Measurements from ENCODE around the gene MIA2. TPM values are rescaled to one million over a fixed set of nuclear protein-coding genes. Genes with fewer than 3 reads are reported as not detected.
"Not testable (repeated sequence)": the region's sequence is repeated elsewhere in the genome, so short reads cannot be mapped to it uniquely, and the experiment has no call there.

Gene MIA2
- 16.6 TPM for polyA plus RNA-seq (2012; ENCODE audit: insufficient read depth, insufficient read length)

- no peak for DNase-seq (ENCODE audit: low read depth, low spot score)
- no peak within 1 kb of the TSS for H3K4me3 ChIP-seq (ENCODE audit: low read length)
Observed at GRCh38 chr14:39233680-39234326, at the start of gene MIA2. TSS of gene MIA2 (plus strand) at chr14:39233915. CDS start at chr14:39234115, 200 bp downstream.

GRCh38 chr14:39184628-39185255 is 49.0 kb upstream of the MIA2 start:
- no peak for DNase-seq (ENCODE audit: low read depth, low spot score)
- no peak overlapping the region for H3K4me3 ChIP-seq (ENCODE audit: low read length)

- H3K4me3 ChIP-seq (ENCODE audit: low read length): no peak overlapping the region
- DNase-seq (ENCODE audit: low read depth, low spot score): no peak
Observed at GRCh38 chr14:39185256-39186049, 48.3 kb upstream of the MIA2 start.

- no peak overlapping the region for H3K4me3 ChIP-seq (ENCODE audit: low read length)
- no peak for DNase-seq (ENCODE audit: low read depth, low spot score)
Observed at GRCh38 chr14:39186941-39187525, 46.7 kb upstream of the MIA2 start.

GRCh38 chr14:39203659-39204606 is 29.8 kb upstream of the MIA2 start:
- H3K4me3 ChIP-seq (ENCODE audit: low read length): no peak overlapping the region
- DNase-seq (ENCODE audit: low read depth, low spot score): no peak

- DNase-seq (ENCODE audit: low read depth, low spot score); H3K4me3 ChIP-seq (ENCODE audit: low read length): not testable (repeated sequence)
Observed at GRCh38 chr14:39207430-39207829, 26.3 kb upstream of the MIA2 start.

GRCh38 chr14:39211109-39211741 is 22.5 kb upstream of the MIA2 start:
- no peak for DNase-seq (ENCODE audit: low read depth, low spot score)
- no peak overlapping the region for H3K4me3 ChIP-seq (ENCODE audit: low read length)

GRCh38 chr14:39212034-39212433 is 21.7 kb upstream of the MIA2 start:
- DNase-seq (ENCODE audit: low read depth, low spot score): no peak

GRCh38 chr14:39212693-39213092 is 21.0 kb upstream of the MIA2 start:
- DNase-seq (ENCODE audit: low read depth, low spot score): no peak
- no peak overlapping the region for H3K4me3 ChIP-seq (ENCODE audit: low read length)

More at GRCh38 chr14:39212034-39212433, 21.7 kb upstream of the MIA2 start:
- no peak overlapping the region for H3K4me3 ChIP-seq (ENCODE audit: low read length)

- H3K4me3 ChIP-seq (ENCODE audit: low read length): no peak overlapping the region
- DNase-seq (ENCODE audit: low read depth, low spot score): peak; percentile 10
Observed at GRCh38 chr14:39217214-39217879, 16.4 kb upstream of the MIA2 start.

GRCh38 chr14:39218171-39218769 is 15.4 kb upstream of the MIA2 start:
- no peak for DNase-seq (ENCODE audit: low read depth, low spot score)
- no peak overlapping the region for H3K4me3 ChIP-seq (ENCODE audit: low read length)

GRCh38 chr14:39219075-39219499 is 14.6 kb upstream of the MIA2 start:
- DNase-seq (ENCODE audit: low read depth, low spot score): no peak
- no peak overlapping the region for H3K4me3 ChIP-seq (ENCODE audit: low read length)

GRCh38 chr14:39220473-39220872 is 13.2 kb upstream of the MIA2 start:
- H3K4me3 ChIP-seq (ENCODE audit: low read length); DNase-seq (ENCODE audit: low read depth, low spot score): not testable (repeated sequence)

- no peak overlapping the region for H3K4me3 ChIP-seq (ENCODE audit: low read length)
- DNase-seq (ENCODE audit: low read depth, low spot score): no peak
Observed at GRCh38 chr14:39228044-39228443, 5.7 kb upstream of the MIA2 start.

- DNase-seq (ENCODE audit: low read depth, low spot score): no peak
- H3K4me3 ChIP-seq (ENCODE audit: low read length): no peak overlapping the region
Observed at GRCh38 chr14:39228509-39229221, 5.0 kb upstream of the MIA2 start.

- DNase-seq (ENCODE audit: low read depth, low spot score): peak; percentile 85
- H3K4me3 ChIP-seq (ENCODE audit: low read length): no peak overlapping the region
Observed at GRCh38 chr14:39229222-39229543, 4.5 kb upstream of the MIA2 start.

- no peak overlapping the region for H3K4me3 ChIP-seq (ENCODE audit: low read length)
- DNase-seq (ENCODE audit: low read depth, low spot score): no peak
Observed at GRCh38 chr14:39229601-39230110, 4.1 kb upstream of the MIA2 start.
